ENCODE results near the gene ZNF385D.

The ZNF385D gene

GRCh38 chr3:21670386-21670785 lies 80.6 kb downstream of the ZNF385D start:
- no peak for DNase-seq (ENCODE audit: low read depth in 2 of 2)

DNA sequence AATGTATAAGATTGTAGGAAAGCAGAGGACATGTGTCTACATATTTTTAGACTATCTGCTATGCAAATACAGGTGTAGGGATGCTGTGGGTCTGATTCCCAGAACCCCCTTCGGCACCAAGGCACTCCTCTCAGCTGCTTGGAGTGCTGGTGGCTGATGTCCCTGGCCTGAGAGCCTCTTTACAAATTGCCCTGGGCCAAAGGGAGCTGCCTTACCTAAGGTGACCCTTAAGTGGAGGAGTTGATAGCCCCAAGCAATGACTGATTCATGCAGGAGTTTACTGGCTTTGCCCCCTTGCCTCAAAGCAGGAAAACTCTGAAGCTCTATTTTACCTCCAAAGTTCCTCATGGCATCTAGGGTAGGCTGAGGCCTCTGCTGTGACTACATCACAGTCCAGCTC lies 83.0 kb downstream of the ZNF385D start:
- DNase-seq (ENCODE audit: low read depth in 2 of 2) = no peak

DNA sequence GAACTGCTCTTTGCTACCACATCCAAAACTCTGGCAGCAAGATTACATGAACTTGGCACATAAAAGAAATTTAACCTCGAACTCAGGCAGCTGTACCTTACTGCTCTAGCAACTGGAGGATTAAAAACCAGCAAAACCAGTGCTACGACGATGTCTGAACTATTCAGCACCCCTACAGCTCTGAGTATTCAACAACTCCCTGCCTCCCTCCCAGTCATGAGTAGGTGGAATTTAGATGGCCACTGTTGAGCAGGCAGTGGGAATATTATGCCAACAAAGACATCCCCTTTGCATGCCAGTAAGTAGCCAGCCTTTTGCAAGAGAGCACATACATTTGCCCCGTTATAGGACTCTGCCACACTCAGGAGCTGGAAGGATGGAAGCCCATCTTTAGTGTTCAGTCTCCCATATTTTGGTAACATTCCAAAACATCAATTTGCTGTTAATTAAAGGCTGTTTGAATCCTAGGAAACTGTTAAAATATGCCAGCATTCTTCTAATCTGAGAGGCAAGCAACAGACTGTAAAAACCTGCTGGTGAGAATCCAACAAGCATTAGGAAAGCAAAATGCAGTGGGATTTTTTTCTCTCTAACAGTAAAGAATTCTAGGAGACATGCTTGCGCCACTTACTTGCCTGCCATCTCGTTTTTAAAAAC lies 85.4 kb downstream of the ZNF385D start:
- no peak for DNase-seq (ENCODE audit: low read depth in 2 of 2)

- no peak for DNase-seq (ENCODE audit: low read depth in 2 of 2)
Measured at GRCh38 chr3:21664996-21665395, 86.0 kb downstream of the ZNF385D start.

DNA sequence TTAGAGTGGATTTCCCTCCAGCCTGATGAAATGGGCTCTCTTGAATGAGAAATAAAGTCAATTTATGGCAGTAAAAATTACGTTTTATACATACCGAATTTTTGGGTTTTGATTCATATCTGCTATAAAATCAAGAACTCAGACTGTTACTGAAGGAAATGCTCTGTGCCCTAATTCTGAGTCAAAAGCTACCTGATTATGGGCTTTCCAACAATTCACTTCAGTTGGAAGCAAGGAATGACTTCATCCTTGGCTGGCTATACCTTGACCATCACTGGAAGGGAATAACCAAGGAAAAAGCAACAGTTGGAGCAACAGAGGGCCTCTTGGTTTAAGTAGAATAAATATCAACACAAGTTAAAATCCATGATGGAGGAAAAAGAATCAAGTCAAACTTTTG lies 88.6 kb downstream of the ZNF385D start:
- DNase-seq (ENCODE audit: low read depth in 2 of 2) = no peak

- DNase-seq (ENCODE audit: low read depth in 2 of 2) = no peak
Measured at GRCh38 chr3:21654662-21655061, 96.3 kb downstream of the ZNF385D start.

DNA sequence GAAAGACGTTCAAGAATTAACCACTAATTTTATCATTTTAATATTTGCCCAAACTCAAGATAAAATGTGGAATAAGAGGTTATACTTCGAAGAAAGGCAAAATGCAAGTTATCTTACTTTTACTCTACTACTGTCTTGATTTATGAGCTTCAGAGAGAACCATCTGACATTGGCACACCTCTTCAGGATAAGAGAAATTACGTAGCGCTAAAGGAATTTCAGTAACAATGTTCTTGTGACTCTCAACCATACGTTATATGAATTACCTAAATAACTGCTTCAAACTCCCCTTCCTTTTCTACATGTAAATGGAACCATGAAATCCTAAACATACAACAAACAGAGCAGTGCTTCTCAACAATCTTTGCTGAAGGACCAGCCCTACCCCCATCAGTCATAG lies 96.8 kb downstream of the ZNF385D start:
- DNase-seq (ENCODE audit: low read depth in 2 of 2) = no peak

- DNase-seq (ENCODE audit: low read depth in 2 of 2) = no peak
Measured at GRCh38 chr3:21649519-21649918, 101.5 kb downstream of the ZNF385D start.

- no peak for DNase-seq (ENCODE audit: low read depth in 2 of 2)
Measured at GRCh38 chr3:21647961-21648360, 103.0 kb downstream of the ZNF385D start.

- DNase-seq (ENCODE audit: low read depth in 2 of 2) = no peak
Measured at GRCh38 chr3:21645121-21645897, 105.7 kb downstream of the ZNF385D start.

DNA sequence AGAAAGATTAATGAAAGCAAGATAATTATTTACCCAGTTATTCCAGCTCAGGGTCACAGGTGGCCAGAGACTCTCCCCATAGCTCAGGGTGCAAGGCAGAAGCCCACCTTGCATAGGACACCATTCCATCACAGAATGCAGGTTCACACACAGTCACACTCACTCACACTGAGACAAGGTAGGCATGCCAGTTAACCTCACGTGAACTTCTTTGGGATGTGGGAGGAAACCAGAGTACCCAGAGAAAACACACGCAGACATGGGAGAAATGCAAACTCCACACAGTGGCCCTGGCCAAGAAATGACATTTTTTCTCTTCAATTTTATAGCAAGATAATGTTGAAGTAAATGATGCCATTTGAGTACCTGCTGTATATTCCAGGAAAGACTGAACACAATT lies 106.7 kb downstream of the ZNF385D start:
- no peak for DNase-seq (ENCODE audit: low read depth in 2 of 2)

DNA sequence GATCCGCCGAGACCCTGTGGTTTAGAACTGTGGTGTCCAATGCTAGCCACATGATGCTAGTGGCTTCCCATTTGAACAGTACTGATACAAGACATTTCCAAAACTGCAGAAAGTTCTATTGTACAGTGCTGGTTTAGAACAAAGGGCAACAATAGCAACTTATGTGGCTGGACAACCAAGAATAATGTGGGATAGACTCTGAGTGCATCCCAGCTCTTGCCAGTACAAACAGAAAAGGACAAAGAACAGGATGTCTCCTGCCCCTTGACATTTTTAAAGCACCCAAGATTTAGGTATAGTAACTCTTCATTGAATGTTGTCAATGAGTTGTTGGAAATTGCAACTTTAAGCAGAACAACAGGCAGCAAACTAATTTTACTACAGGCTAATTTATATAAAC lies 107.3 kb downstream of the ZNF385D start:
- DNase-seq (ENCODE audit: low read depth in 2 of 2) = no peak

- DNase-seq (ENCODE audit: low read depth in 2 of 2) = no peak
Measured at GRCh38 chr3:21642433-21642832, 108.6 kb downstream of the ZNF385D start.

DNA sequence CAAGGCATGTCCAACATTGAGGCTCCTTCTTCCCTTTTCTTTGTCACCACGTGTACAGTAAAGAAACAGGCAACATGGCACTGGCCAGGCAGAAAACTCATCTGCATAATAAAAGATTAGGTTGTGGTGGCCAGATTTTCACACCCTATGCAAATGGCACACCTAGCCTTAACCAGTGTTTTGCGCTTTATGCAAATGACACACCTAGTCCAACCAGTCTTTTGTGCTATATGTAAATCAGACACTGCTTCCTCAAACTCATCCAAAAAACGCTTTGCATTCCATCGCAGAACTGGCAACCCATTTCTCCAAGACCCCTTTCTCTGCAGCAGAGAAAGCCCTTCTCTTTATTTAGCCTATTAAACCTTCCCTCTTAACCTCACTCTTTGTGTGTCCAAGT lies 109.1 kb downstream of the ZNF385D start:
- DNase-seq (ENCODE audit: low read depth in 2 of 2) = no peak

GRCh38 chr3:21638488-21638887 lies 112.5 kb downstream of the ZNF385D start:
- no peak for DNase-seq (ENCODE audit: low read depth in 2 of 2)

- DNase-seq (ENCODE audit: low read depth in 2 of 2) = no peak
Measured at GRCh38 chr3:21634112-21634511, 116.9 kb downstream of the ZNF385D start.

DNA sequence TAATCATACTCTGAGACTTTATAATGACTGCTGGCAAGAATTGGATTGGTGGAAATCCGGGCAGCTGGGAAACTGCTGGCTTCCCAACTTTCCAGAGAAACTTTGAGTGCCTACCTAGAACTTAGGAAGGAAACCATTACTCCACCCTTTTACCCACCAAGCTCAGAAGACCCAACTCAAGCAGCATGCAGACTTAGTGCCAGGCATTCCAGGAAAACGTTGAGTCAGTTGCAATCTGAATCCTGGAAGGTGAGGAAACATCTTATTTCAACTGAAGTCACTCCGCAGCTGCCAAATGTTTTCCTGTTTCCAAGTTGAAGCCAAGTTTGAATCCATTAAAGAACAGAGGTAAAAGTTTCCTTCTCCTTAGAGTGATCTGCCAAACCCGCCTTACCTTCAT lies 126.5 kb downstream of the ZNF385D start:
- DNase-seq (ENCODE audit: low read depth in 2 of 2) = no peak

- no peak for DNase-seq (ENCODE audit: low read depth in 2 of 2)
Measured at GRCh38 chr3:21621181-21621651, 129.8 kb downstream of the ZNF385D start.

- no peak for DNase-seq (ENCODE audit: low read depth in 2 of 2)
Measured at GRCh38 chr3:21620511-21621155, 130.4 kb downstream of the ZNF385D start.

GRCh38 chr3:21618695-21619094 lies 132.3 kb downstream of the ZNF385D start:
- no peak for DNase-seq (ENCODE audit: low read depth in 2 of 2)

GRCh38 chr3:21613372-21614070 lies 137.5 kb downstream of the ZNF385D start:
- no peak for DNase-seq (ENCODE audit: low read depth in 2 of 2)

GRCh38 chr3:21601178-21601577 lies 149.8 kb downstream of the ZNF385D start:
- DNase-seq (ENCODE audit: low read depth in 2 of 2) = no peak
